Measurements from ENCODE around the gene RHOA.
"Not testable (repeated sequence)": the region's sequence is repeated elsewhere in the genome, so short reads cannot be mapped to it uniquely, and the experiment has no call there.

Gene RHOA

GRCh38 chr3:49352281-49352680, 59.5 kb downstream of the RHOA start:
- H3K4me3 ChIP-seq (IDR thresholded peaks at IDR 0.05; ENCODE audit: insufficient read depth, low read depth, low read length): no peak overlapping the region
- H3K9ac ChIP-seq: peak overlapping the region; percentile 39; the same call in 1 of the 2 replicates
- no peaks in the 10 kb centered on the region for H3K79me2 ChIP-seq (ENCODE audit: insufficient read depth, low read depth)
- peaks cover 36% of the 10 kb centered on the region for H3K4me1 ChIP-seq (ENCODE audit: low read depth, poor library complexity, severe bottlenecking)
- no peaks in the 10 kb centered on the region for H3K36me3 ChIP-seq (ENCODE audit: insufficient read depth)
- H3K4me2 ChIP-seq: peak overlapping the region; percentile 95
- peak overlapping the region; percentile 92 for H3K27ac ChIP-seq
- H3K27me3 ChIP-seq (ENCODE audit: insufficient read depth, low read depth): no peaks in the 10 kb centered on the region
- H4K20me1 ChIP-seq (ENCODE audit: insufficient read depth): no peaks in the 10 kb centered on the region
- TF ChIP-seq CTCF (conservative IDR thresholded peaks at IDR 0.05; ENCODE audit: low read depth, low read length): no peak
- peak overlapping the region; percentile 57; the same call in 1 of the 2 replicates for H2AFZ ChIP-seq (ENCODE audit: low read depth)

GRCh38 chr3:49351521-49352011, 60.2 kb downstream of the RHOA start:
- Histone ChIP-seq H2AFZ (ENCODE audit: low read depth) (peak overlapping the region; percentile 57; the same call in 1 of the 2 replicates), H3K27ac (peak overlapping the region; percentile 92), H3K4me2 (peak overlapping the region; percentile 95), H3K4me1 (ENCODE audit: low read depth, poor library complexity, severe bottlenecking) (peaks cover 36% of the 10 kb centered on the region), H3K9ac (peak overlapping the region; percentile 39; the same call in 1 of the 2 replicates), H4K20me1 (ENCODE audit: insufficient read depth) (no peaks in the 10 kb centered on the region), H3K79me2 (ENCODE audit: insufficient read depth, low read depth) (no peaks in the 10 kb centered on the region), H3K36me3 (ENCODE audit: insufficient read depth) (no peaks in the 10 kb centered on the region), H3K4me3 (IDR thresholded peaks at IDR 0.05; ENCODE audit: insufficient read depth, low read depth, low read length) (no peak overlapping the region), H3K27me3 (ENCODE audit: insufficient read depth, low read depth) (no peaks in the 10 kb centered on the region)
- TF ChIP-seq CTCF (conservative IDR thresholded peaks at IDR 0.05; ENCODE audit: low read depth, low read length): no peak

- Histone ChIP-seq H3K4me1 (ENCODE audit: low read depth, poor library complexity, severe bottlenecking) (peaks cover 36% of the 10 kb centered on the region), H3K79me2 (ENCODE audit: insufficient read depth, low read depth) (no peaks in the 10 kb centered on the region), H3K27me3 (ENCODE audit: insufficient read depth, low read depth) (no peaks in the 10 kb centered on the region), H3K36me3 (ENCODE audit: insufficient read depth) (no peaks in the 10 kb centered on the region), H2AFZ (ENCODE audit: low read depth) (no peak overlapping the region), H3K27ac (no peak overlapping the region), H3K4me2 (no peak overlapping the region), H3K4me3 (IDR thresholded peaks at IDR 0.05; ENCODE audit: insufficient read depth, low read depth, low read length) (no peak overlapping the region), H4K20me1 (ENCODE audit: insufficient read depth) (no peaks in the 10 kb centered on the region), H3K9ac (no peak overlapping the region)
- no peak for TF ChIP-seq CTCF (conservative IDR thresholded peaks at IDR 0.05; ENCODE audit: low read depth, low read length)
Observed at GRCh38 chr3:49349348-49350114, 62.2 kb downstream of the RHOA start.

GRCh38 chr3:49348361-49348760, 63.4 kb downstream of the RHOA start:
- H2AFZ ChIP-seq (ENCODE audit: low read depth); H3K79me2 ChIP-seq (ENCODE audit: insufficient read depth, low read depth); H3K4me2 ChIP-seq; H4K20me1 ChIP-seq (ENCODE audit: insufficient read depth); H3K9ac ChIP-seq; H3K27me3 ChIP-seq (ENCODE audit: insufficient read depth, low read depth); H3K27ac ChIP-seq; H3K4me3 ChIP-seq (IDR thresholded peaks at IDR 0.05; ENCODE audit: insufficient read depth, low read depth, low read length); H3K36me3 ChIP-seq (ENCODE audit: insufficient read depth): not testable (repeated sequence)
- peaks cover 36% of the 10 kb centered on the region for H3K4me1 ChIP-seq (ENCODE audit: low read depth, poor library complexity, severe bottlenecking)

- no peak overlapping the region for H3K4me2 ChIP-seq
- no peak overlapping the region for H3K9ac ChIP-seq
- H3K4me3 ChIP-seq (IDR thresholded peaks at IDR 0.05; ENCODE audit: insufficient read depth, low read depth, low read length): no peak overlapping the region
- H3K79me2 ChIP-seq (ENCODE audit: insufficient read depth, low read depth): no peaks in the 10 kb centered on the region
- TF ChIP-seq CTCF (conservative IDR thresholded peaks at IDR 0.05; ENCODE audit: low read depth, low read length): no peak
- no peaks in the 10 kb centered on the region for H4K20me1 ChIP-seq (ENCODE audit: insufficient read depth)
- no peak overlapping the region for H3K27ac ChIP-seq
- H3K36me3 ChIP-seq (ENCODE audit: insufficient read depth): no peaks in the 10 kb centered on the region
- no peaks in the 10 kb centered on the region for H3K27me3 ChIP-seq (ENCODE audit: insufficient read depth, low read depth)
- H2AFZ ChIP-seq (ENCODE audit: low read depth): no peak overlapping the region
- H3K4me1 ChIP-seq (ENCODE audit: low read depth, poor library complexity, severe bottlenecking): peaks cover 20% of the 10 kb centered on the region
Observed at GRCh38 chr3:49346797-49347251, 65.0 kb downstream of the RHOA start.
